ENCODE results near the gene ABCA5. TPM values are rescaled to one million over a fixed set of nuclear protein-coding genes. Genes with fewer than 3 reads are reported as not detected.
"Not testable (repeated sequence)": the region's sequence is repeated elsewhere in the genome, so short reads cannot be mapped to it uniquely, and the experiment has no call there.

Gene ABCA5
- total and polyA plus RNA-seq, 9 donors: 8.3 to 34.1 (median 23.7) TPM

GRCh38 chr17:69207151-69207550 is 119.8 kb downstream of the ABCA5 start:
- H3K27ac ChIP-seq: no peak overlapping the region
- no peaks in the 10 kb centered on the region for H3K27me3 ChIP-seq
- 81 to 90% (median 89%) methylated on average over 4 of the region's 4 CpGs for WGBS, 3 donors
- no peaks in the 10 kb centered on the region for H3K36me3 ChIP-seq
- TF ChIP-seq POLR2A (IDR thresholded peaks at IDR 0.05) (no peak), EP300 (IDR thresholded peaks at IDR 0.05) (no peak)
- TF ChIP-seq, protein P1, sequence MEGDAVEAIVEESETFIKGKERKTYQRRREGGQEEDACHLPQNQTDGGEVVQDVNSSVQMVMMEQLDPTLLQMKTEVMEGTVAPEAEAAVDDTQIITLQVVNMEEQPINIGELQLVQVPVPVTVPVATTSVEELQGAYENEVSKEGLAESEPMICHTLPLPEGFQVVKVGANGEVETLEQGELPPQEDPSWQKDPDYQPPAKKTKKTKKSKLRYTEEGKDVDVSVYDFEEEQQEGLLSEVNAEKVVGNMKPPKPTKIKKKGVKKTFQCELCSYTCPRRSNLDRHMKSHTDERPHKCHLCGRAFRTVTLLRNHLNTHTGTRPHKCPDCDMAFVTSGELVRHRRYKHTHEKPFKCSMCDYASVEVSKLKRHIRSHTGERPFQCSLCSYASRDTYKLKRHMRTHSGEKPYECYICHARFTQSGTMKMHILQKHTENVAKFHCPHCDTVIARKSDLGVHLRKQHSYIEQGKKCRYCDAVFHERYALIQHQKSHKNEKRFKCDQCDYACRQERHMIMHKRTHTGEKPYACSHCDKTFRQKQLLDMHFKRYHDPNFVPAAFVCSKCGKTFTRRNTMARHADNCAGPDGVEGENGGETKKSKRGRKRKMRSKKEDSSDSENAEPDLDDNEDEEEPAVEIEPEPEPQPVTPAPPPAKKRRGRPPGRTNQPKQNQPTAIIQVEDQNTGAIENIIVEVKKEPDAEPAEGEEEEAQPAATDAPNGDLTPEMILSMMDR (IDR thresholded peaks at IDR 0.05): no peak
- H3K4me1 ChIP-seq (ENCODE audit: insufficient read depth): no peaks in the 10 kb centered on the region
- no peak overlapping the region for H3K4me3 ChIP-seq
- DNase-seq: no peak
- intact Hi-C loops (cut with DNase I): no loop called here
- no peaks in the 10 kb centered on the region for H3K9me3 ChIP-seq

GRCh38 chr17:69198238-69198637 is 128.7 kb downstream of the ABCA5 start:
- no peaks in the 10 kb centered on the region for H3K27me3 ChIP-seq
- H3K4me1 ChIP-seq (ENCODE audit: insufficient read depth): no peaks in the 10 kb centered on the region
- intact Hi-C loops (cut with DNase I): no loop called here
- H3K9me3 ChIP-seq: no peaks in the 10 kb centered on the region
- no peak overlapping the region for H3K4me3 ChIP-seq
- TF ChIP-seq POLR2A (IDR thresholded peaks at IDR 0.05) (no peak), EP300 (IDR thresholded peaks at IDR 0.05) (no peak)
- TF ChIP-seq, protein P1 (IDR thresholded peaks at IDR 0.05): no peak
- DNase-seq: no peak
- 91 to 93% (median 93%) methylated on average over 6 of the region's 6 CpGs for WGBS, 3 donors
- H3K27ac ChIP-seq: no peak overlapping the region
- no peaks in the 10 kb centered on the region for H3K36me3 ChIP-seq

- H3K9me3 ChIP-seq; intact Hi-C loops (cut with DNase I); H3K27ac ChIP-seq; H3K36me3 ChIP-seq; H3K27me3 ChIP-seq; H3K4me1 ChIP-seq (ENCODE audit: insufficient read depth); DNase-seq; H3K4me3 ChIP-seq: not testable (repeated sequence)
- WGBS, 3 donors: 95 to 97% (median 96%) methylated on average over 28 to 40 of the region's 40 CpGs
Measured at GRCh38 chr17:69196105-69196653, 130.8 kb downstream of the ABCA5 start.

Small RNAs within 50 kb of the gene (small RNA-seq; reads per million reads assigned to genes)
- gene RF00561 (not detected), gene SNRPGP4 (not detected)

Other genes starting within 250 kb of the ABCA5 start
- 100 to 1,000 TPM in 2 of 7 donors, 10 to 100 TPM in 5; 28.0 to 249 (median 38.1) TPM for gene ABCA6, start 185.2 kb downstream of the ABCA5 start, total RNA-seq
- 10 to 100 TPM; 27.9 to 55.3 TPM for gene ABCA6, start 185.2 kb downstream of the ABCA5 start, polyA plus RNA-seq
- gene ABCA10, start 98.3 kb downstream of the ABCA5 start, total RNA-seq: 10 to 100 TPM; 18.8 to 65.7 (median 31.1) TPM
- 10 to 100 TPM; 34.3 to 34.7 TPM for gene ABCA10, start 98.3 kb downstream of the ABCA5 start, polyA plus RNA-seq
- gene MAP2K6, start 87.6 kb upstream of the ABCA5 start, total RNA-seq: 1 to 10 TPM; 1.4 to 8.4 (median 3.8) TPM
- 1 to 10 TPM; 1.0 to 3.5 TPM for gene MAP2K6, start 87.6 kb upstream of the ABCA5 start, polyA plus RNA-seq